UCSD-AML1 (cell line): Measurements from ENCODE around the gene CCDC170.
"Not testable (repeated sequence)": the region's sequence is repeated elsewhere in the genome, so short reads cannot be mapped to it uniquely, and the experiment has no call there.

ENCODE experiments used
- DNase-seq: peaks from one replicate; lab custom pipeline; 2025; ENCODE audit not compliant: unreplicated experiment; lab: John Stamatoyannopoulos, UW

The CCDC170 gene

DNA sequence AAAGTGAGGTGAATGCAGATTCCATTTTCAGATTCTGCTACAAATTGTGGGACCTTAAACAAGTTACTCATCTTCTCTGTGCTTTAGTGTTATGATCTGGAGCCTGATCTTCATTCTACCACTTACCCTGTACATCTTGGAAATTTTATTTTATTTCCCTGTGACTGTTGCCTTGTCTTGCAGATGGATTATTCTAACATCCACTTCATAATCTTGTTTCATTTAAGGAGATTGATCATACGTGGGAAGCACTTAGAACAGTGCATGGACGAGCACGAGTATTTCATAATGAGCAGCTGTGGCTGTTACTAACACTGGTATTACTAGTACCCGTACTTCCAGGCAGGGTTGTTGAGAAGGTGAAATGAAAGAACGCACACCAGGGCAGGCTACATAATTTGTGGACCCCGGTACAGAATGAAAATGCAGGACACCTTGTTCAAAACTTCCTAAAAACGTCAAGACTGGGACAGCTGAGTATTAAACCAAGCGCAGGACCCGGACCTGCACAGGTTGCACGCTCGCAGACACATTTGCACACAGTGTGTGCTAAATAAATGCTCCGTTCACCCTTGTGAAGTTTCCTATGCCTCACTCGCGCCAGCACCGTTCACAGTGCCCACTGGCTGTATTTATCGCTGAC, 535 bp upstream of the CCDC170 start:
- no peak for DNase-seq

DNA sequence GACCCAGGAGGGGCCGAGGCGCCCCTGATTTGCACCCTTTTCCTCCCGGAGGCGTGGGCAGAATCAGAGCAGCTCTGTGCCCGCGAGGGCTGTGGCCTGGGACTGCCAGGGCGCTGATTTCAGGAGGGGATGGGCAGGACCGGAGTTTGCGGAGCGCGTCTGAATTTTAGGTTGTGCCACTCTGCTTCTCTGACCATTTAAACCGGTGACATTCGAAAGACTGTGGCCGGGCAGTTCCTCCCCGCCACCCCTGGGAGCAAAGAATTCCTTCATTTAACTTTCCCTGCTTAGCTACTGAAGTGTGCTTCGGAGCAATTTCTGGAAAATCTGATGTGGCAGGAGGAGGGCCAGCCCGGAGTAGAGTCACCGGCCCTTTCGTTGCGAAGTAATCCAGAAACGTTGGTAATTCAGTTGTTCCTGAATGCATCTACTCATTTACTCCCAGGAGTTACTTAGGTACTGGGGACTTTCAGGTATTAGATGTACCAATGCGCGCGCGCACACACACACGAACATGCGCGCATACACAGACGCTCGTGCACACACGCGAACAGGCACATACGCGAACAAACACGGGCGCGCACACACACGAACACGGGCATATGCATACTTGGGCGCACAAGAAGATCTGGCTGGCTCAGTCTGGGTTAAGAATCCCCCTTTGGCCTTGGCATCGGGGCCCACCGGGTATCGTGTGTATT, 568 bp downstream of the CCDC170 start:
- peak; percentile 19 for DNase-seq

DNA sequence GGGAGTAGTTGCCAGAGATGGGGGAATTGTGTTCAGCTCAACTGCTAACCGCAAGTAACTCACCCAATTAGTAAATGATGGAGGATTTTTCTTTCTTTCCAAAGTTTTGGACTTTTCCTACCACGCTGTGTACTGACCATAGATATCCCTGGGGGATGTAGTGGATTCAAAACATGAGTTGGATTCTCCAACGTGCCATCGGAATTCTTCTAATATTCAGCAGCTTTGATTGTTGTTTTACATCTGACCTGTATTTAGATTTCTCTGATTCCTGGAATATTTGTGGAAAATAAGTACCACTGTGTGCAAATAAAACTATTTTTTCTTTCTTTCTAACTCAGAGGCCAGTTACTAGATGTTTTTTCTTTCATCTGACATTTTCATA, 1.1 kb downstream of the CCDC170 start:
- DNase-seq = no peak

DNA sequence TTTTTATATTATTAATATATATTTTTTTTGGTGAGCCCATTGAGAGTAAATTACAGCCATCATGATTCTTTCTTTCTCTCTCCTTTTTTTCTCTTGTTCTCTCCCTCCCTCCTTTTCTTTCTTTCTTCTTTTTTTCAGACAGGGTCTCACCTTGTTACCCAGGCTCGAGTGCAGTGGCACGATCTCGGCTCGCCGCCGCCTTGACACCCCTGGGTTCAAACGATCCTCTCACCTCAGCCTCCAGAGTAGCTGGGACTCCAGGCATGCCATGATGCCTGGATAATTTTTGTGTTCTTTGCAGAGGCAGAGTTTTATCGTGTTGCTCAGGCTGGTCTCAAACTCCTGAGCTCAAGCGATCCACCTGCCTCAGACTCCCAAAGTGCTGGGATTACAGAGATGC, 1.6 kb downstream of the CCDC170 start:
- DNase-seq = no peak

DNA sequence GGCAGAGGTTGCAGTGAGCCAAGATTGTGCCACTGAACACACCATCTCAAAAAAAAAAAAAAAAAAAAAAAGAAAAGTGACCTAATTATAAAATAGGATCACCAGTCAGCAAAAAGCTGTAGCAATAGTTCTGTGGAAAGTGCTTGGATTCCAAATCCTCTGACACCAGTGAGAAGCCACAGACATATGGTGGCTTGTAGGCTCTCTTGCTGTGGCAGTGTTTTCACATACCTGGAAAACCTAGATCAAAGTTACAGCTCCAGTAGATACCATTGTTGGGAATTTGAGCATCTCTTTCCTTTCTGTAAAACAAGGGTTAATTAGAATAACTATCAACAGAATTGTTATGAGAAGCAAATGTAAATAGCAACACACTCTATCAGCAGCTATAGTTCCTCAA, 4.1 kb downstream of the CCDC170 start:
- no peak for DNase-seq

DNA sequence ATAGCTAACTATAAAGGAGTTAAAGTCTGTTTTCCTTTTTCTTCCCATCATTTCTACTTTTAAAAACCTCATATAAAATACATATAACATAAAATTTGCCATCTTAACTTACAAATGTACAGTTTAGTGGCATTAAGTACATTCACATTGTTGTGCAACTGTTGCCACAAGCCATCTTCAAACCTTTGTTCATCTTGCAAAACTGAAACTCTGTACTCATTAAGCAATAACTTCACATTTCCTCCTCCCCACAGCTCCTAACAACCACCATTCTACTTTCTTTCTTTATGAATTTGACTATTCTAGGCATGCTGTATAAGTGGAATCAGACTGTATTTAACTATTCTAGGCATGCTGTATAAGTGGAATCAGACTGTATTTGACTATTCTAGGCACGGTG, 4.5 kb downstream of the CCDC170 start:
- no peak for DNase-seq

DNA sequence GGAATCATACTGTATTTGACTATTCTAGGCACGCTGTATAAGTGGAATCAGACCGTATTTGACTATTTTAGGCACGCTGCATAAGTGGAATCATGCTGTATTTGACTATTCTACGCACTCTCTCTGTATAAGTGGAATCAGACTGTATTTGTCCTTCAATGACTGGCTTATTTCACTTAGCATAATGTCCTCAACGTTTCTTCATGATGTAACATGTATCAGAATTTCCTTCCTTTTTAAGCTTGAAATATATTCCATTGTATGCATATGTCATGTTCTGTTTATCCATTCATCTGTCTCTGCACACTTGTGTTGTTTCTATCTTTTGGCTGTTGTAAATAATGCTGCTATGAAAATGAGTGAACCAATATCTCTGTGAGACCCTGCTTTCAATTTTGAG, 5.7 kb downstream of the CCDC170 start:
- DNase-seq = no peak

DNA sequence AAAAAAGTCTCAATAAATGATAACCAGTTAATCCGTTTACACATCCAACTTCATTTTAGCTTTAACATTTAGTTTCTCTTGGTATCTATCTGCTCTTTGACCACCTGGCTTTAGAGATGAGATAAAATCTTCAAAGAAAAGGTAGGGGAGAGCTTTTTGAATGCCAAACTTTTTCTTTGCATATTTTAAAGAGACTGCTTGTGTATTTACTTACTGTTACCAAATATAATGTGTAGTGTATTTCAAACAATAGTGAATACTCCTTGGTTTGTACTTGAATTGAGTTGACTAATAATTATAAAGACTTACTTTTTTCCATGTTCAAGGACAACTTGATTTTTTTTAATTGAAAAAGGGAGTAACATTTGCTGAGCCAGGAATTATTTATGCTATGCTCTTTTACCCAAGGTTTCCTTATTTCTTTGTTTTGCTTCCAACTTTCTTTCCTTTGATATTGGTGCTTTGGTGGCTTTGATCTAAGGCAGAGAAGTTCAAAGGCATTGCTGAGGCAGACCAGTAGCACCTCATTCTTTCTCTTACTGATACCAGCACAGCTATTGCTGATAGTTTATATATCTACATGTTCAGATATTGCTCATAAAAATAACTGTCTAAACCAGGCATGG, 7.8 kb downstream of the CCDC170 start:
- DNase-seq = no peak

DNA sequence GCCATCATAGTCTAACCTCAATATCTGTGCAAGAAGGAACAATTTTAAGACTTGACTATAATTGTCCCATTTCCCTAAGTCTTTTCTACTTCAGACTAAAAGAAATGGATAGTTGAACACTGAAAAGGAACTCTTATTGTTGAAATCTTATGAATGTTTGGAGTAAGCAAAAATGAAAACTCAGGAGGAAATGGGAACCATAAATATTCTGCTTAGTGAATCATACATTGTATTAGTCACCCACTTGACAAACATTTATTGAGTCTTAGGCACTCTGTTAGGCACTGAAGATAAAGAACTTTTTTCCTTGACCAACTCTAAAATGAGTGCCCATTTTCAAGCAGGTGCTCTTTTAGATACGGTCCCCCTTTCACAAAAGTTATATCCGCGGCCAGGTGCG, 8.7 kb downstream of the CCDC170 start:
- DNase-seq = no peak

DNA sequence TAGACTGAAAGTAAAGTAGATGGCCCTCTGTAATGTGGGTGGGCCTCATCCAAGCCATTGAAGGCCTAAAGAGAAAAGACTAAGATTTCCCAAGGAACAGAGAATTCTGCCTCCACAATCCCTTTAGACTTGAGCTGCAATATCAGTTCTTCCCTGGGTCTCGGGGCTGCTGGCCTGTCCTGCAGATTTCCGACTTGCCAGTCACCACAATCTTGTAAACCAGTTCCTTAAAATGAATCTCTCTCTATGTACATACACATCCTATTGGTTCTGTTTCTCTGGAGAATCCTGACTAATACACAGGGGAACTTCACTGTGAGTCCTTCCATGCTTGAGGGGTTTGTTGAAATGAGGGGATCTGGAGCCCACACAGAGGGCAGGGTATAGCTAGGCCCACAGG, 12.9 kb downstream of the CCDC170 start:
- DNase-seq = no peak

DNA sequence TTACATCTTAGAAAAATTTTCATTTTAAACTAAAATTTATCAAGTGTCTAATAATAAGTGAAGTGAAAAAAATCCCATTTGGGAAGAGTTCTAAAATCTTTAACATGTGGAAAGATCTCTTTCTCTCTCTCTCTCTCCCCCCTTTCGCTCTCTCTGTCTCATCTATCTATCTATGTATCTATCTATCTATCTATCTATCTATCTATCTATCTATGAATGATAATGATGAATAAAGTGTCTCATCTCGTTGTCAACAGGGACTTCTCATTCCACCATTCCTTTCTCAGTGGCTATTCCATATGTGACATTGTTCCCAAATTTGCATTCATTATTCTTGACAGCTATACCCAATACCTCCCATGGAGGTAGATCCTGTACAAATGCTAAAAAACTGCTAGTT, 15.2 kb downstream of the CCDC170 start:
- no peak for DNase-seq

DNA sequence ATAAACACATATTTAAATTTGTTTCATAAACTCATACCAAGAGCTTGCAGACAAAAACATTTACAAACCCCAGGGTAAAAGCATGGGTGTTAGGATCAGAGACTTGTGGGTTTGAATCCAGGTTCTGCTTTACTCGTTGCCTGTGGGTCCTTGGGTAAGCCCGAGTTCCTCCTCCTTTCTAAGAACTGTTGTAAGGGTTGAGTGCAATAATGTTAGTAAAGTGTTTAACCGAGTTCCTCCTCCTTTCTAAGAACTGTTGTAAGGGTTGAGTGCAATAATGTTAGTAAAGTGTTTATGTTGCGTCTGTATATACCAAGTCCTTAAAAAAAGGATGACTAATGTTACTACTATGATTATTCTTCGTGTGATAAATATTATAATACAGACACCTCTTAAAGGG, 18.7 kb downstream of the CCDC170 start:
- no peak for DNase-seq

DNA sequence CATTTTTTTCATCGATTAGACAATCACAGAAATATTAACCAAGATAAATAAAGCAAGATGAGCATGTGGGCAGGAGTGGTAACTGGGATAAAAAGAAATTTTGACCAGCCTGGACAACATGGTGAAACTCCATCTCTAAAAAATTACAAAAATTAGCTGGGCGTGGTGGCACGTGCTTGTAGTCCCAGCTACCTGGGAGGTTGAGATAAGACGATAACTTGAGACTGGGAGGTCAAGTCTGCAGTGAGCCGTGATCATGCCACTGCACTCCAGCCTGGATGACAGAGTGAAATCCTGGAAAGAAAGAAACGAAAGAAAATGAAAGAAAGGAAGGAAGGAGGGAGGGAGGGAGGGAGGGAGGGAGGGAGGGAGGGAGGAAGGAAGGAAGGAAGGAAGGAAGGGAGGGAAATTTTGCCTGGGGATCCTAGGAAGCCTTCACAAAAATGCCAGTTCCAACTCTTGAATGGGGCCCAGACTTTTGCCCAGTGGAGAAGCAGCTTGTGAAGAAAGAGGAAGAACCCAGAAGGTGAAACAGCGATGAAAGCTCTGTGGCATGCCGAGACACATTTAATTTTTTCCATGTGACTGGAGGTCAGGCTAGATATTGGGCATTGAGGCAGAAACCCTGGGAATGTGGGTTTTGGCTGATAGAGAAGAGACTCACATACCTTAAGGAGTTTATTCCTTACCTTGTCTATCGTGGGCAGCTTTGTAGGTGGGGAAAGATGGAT, 20.3 kb downstream of the CCDC170 start:
- DNase-seq = peak; percentile 18

DNA sequence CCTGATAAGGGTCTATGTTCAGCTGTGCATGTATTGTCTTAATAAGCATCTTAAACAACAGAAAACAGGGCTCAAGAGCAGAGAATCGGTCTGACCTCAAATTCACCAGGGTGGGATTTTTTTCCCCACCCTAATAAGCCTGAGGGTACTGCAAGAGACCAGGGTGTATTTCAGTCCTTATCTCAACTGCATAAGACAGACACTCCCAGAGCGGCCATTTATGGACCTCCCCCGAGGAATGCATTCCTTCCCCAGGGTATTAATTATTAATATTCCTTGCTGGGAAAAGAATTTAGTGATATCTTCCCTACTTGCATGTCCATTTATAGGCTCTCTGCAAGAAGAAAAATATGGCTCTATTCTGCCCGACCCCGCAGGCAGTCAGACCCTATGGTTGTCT, 25.2 kb downstream of the CCDC170 start:
- DNase-seq = not testable (repeated sequence)

DNA sequence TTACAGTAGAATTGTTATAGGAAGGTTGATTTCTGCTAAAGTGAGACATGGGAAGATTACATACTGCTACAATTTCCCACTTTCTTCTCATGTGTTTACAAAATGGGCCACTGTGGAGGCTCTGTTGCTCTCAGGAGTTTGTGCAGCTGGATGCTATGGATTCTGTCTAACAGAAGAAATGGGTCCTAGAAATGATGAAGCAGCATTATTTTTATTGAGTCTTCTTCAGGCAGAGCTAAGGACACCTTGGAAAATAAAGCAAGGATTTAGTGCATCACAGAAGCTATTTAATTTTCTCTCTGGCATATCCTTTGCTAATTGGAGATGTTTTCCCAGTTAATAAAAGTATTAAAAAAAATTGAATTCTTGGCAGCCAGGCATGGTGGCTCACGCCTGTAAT, 29.2 kb downstream of the CCDC170 start:
- DNase-seq = no peak

DNA sequence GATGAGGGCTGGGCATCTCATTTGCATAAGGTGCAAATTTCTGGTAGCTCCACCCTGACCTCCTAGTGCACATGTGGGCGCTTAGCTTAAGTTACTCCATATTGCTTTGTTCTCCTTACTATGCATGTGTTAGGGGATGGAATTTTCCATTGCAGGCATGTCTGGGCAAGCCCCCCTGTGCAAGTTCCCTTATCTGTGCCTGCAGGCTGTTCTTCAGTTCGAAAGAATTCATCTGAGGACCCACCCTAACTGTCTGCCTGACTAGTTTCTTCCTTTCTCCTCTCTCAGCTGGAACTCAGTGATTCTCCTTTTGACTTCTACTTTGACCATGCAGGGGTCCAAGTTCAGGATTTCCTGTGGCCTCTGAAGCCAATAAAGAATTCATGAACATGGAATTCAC, 30.2 kb downstream of the CCDC170 start:
- DNase-seq = no peak

DNA sequence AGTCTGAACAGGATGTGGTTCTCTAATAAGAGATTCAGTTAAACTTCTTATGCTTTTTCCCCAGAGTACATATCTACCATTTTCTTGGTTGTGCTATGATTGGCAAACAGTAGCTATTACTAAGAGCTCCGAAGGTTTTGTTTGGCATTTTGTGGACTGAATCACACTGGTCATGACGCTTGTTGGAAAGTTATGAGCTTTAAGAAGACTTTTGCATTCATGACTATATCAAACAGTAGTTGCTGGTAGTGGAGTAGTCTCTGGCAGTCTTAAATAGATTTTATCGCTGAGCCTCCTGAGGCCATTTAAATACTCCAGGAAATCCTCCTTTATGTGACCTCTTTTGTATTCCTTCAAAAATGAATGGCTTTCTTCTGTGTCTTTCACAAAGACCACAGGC, 40.8 kb downstream of the CCDC170 start:
- no peak for DNase-seq

DNA sequence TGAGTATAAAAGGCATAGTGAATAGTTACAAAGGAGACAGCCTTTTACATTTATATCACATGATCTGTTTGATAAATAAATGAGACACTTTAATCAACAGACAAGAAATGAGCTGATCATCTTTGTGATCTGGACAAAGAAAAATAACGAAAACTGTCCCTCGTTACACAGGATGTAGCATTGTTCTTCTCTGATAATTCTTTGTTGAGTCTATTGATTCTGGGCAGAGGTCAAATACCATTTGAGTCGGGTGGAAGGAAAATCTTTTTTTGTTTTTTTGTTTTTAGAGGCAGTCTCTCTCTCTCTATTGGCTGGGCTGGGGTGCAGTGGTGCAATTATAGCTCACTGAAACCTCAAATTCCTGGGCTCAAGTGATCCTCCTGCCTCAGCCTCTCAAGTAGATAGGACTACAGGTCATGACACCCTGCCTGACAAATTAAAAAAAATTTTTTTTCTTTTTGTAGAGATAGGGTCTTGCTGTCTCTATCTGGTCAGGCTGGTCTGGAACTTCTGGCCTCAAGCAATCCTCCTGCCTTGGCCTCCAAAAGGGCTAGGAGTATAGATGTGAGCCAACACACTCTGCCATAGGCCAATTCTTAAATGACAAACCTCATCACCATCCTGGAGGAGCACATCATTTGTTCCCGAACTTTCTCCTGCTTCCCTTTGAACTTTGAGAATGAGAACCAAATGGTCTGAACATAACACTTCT, 41.8 kb downstream of the CCDC170 start:
- no peak for DNase-seq

DNA sequence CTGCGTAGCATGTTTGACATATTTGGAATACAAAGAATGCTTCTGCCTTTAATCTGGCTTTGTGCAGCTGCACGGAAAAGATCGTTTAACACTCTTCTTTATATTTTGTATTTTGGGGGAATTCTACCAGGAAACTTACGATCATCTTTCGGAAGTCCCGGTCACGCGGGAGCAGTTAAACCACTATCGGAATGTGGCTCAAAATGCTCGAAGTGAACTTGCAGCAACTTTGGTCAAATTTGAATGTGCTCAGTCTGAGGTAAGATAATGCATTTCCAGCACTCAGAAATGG, 42.3 kb downstream of the CCDC170 start:
- DNase-seq = no peak

DNA sequence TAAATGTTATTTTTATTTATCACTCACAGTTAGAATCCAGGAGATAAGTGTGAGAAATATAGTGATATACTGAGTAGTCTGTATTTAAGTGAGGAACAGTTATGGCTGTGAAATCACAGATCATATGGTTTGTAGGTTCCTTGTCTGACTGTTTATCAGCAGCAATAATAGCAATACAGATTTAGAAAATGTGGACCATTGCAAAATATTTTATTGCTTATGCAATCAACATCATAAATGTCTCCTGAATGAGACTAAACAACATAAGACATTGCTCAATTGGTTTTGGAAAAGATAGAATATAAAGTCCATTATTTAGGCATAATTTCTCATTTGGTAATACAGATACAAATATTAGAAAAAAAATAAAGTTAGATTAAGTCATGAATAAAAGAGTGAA, 43.7 kb downstream of the CCDC170 start:
- no peak for DNase-seq

DNA sequence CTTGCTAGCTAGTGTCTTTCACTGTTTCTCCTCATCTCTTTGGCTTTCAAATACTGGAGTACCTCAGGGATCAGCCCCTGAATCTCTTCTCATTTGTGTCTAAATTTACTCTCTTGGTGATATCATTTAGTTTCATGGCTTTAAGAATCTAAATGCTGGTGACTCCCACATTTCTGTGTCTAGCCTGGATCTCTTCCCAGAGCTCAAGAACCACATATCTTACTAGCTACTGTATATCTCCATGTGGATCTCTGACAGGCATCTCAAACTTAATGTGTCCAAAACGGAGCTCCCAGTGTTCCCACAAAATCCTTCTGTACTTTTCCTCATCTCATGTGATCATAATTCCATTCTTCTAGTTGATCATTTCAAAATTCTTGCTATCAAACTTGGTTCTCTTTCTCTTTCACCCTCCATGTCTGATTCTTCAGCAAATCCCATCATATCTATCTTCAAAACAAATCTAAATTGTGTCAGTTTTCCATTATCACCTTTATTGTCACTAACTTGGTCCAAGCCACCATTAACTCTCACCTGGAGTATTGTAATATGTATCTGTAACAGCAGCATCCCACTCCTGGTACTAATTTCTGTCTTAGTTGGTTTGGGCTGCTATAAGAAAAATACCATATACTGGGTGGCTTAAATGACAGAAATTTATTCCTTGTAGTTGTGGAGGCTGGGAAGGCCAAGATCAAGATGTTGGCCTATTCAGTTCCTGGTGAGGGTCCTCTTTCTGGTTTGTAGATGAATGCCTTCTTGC, 45.9 kb downstream of the CCDC170 start:
- no peak for DNase-seq
